Activated T-helper 1 cell treated with Interleukin-2 at 50 U/mL for 16 hours (primary cell): ENCODE measurements around the gene RGR.
A peak's percentile ranks its signal among the peaks of the same experiment; 100 is the strongest.

Experiments
- DNase-seq: peaks from one replicate; pipeline ENCODE4 v3.0.0-alpha.2; 2020; ENCODE audit warnings: low read depth

The RGR gene

DNA sequence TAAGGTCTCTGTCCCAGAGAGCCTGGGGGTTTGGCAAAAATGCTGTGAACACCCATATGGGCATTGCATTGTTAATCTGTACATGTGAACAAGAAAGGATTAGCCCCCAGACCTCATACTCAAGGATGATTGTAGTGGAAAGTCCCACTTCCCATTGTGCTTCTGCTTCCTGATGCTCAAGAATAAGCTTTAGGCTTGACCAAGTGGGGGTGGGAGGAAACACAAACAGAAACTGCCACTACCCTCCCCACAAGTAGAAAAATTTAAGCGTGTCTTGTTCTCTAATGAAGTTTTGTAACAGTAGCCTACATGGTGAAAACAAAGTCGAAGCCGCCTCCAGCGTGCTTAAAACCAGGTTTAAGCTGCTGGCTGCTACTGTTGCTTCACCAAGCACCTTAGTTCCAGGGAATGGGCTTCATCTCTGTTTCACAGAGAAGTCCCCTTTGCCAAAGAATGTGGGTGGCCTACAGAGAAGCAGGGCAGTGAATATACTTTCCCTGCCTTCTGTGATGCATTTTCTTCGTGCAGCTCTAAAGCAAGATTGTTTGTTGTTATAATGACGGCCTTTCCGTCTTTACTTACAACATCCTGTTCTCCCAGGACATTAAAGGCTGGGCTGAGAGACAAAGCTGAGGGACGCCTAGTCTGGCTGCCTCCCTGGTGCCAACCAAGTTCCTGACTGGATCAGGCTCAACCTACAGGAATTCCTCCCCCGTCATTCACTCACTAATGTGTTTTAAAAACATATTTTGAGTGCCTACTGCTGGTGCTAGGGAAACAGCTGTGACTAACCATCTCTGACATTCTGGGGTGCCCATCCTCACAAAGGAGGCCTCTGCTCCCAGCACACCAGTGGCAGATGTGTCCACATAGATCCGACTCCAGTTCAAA, 51.5 kb downstream of the RGR start:
- no peak for DNase-seq

DNA sequence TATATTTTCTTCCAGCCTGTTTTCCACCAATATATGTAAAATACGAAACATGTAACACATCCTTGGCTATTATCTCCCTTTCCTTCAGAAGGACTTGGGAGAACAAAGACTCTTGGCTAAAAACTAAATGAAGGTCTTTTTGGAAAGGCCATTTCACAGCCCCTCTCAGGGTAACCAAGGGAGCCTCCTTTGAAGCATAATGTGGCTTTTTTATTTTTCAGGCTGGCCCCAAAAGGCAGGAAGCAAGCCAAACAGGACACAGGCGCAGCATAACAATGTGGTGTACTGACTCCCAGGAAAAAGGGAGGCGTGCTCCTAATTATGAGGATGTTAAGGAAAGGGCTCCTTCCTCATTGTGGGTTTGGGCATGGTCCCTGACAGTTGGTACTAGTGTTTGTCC, 53.2 kb downstream of the RGR start:
- DNase-seq, result no peak

DNA sequence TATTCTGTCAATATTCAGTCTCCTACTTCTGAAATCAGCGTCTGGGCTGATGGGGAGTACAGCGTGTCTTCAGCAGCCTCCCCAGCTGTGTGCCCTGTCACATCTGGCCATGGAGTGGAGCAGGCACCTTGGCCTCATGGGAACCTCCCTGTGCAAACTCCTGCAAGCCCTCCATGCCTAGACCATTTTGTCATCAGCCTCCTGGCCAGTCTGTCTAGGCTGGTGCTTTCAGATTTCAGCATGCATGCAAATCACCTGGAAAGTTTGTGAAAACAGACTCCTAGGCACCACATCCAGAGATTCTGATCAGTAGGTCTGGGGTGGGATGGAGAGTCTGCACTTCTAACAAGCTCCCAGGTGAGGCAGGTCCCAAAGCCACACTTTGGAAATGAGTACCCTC, 57.4 kb downstream of the RGR start:
- no peak for DNase-seq

DNA sequence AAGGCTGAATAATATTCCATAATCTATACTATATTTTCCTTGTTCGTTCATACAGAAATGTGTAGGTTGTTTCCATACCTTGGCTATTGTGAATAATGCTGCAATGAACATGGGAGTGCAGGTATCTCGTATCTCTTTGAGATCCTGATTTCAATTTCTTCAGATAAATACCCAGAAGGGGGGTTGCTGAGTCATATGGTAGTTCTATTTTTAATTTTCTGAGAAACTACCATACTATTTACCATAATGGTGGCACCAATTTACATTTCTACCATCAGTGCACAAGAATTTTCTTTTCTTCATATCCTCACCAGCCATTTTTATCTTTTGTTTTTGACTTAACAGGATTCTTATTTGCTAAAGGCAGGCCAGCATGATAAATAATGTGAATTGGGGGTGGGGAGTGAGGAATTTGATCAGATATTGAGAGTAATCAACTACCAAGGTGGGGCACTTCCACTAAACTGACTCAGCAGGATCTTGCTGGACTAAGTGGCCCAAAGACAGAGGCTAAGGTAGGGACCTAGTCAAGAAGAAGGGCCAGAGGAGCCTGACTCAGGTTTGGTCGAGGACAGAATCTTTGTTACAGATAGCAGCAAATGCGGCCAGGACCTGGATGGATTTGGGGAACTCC, 62.0 kb downstream of the RGR start:
- no peak for DNase-seq

DNA sequence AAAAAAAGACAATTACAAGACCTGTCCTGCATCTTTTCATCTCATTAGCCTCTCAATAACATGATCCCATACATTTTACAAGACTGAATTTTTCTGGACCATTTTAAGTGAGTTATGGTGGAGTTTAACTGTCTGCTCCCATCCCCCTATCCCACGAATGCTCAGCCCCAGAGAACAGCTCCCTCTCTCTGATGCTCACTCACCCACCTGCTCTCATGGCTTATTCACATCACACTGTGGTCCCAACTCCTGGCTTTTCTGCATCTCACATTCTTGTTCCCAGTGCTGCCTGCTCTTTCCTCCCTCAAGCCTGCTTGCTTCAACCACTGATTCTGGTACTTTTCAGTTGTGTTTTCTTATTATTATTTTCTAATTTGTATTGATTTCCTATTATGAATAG, 63.2 kb downstream of the RGR start:
- DNase-seq, result no peak

DNA sequence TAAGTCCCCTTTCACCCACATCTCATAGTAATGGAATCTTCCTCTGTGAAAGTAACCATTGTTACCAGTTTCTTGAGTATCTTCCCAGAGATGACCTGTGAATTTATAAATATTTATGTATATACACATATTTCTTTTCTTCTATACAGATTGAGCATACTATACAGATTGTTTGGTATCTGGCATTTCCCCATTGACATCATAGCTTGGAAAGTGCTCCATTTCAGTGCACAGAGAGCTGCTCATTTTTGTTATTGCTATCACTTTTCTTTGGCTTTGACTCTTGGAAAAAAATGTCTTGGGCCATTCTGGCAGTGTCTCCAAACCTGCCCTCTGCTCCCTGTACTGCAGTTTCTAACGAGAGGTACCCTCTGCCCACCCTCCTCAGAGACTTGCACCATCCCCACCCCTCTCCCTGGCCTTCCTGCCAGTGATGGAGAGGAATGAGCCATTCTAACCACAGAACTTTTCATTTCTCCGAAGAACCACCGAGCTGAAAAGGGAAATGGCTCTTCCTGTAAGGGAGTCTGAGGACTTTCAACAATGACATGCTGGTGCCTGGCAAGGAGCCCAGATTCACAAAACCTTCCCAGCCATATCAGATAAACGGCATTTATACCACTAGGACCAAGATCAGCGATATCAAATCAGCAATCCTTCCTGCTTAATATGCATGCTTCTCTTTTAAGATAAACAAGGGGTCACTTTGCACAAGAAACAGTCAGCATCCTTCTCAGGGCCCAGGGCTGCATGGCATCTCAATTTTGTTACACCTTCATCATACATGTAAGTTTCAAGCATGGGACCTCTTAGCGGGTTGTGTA, 63.8 kb downstream of the RGR start:
- DNase-seq, result peak; percentile 9
